ENCODE results near the gene MCM6.

- TF ChIP-seq POLR2A (IDR thresholded peaks at IDR 0.05) (no peak), CTCF (IDR thresholded peaks at IDR 0.05) (no peak), POLR2AphosphoS5 (IDR thresholded peaks at IDR 0.05) (no peak), EP300 (IDR thresholded peaks at IDR 0.05) (no peak)
Measured at GRCh38 chr2:135820003-135820618, 56.1 kb downstream of the MCM6 start.
